ENCODE results near the gene MARK3.
A peak's percentile ranks its signal among the peaks of the same experiment; 100 is the strongest.
"Not testable (repeated sequence)": the region's sequence is repeated elsewhere in the genome, so short reads cannot be mapped to it uniquely, and the experiment has no call there.

Gene MARK3

GRCh38 chr14:103517174-103517566 is 132.0 kb downstream of the MARK3 start:
- no peak for DNase-seq

- DNase-seq: no peak
These were observed 132.7 kb downstream of the MARK3 start for GRCh38 chr14:103517721-103518421.

GRCh38 chr14:103518422-103519042 is 133.3 kb downstream of the MARK3 start:
- DNase-seq: peak in 1 of 2 experiments; percentile 62

GRCh38 chr14:103519043-103519836 is 134.0 kb downstream of the MARK3 start:
- no peak for DNase-seq

- no peak for DNase-seq
These were observed 134.6 kb downstream of the MARK3 start for GRCh38 chr14:103519837-103520212.

GRCh38 chr14:103520269-103520656 is 135.0 kb downstream of the MARK3 start:
- no peak for DNase-seq

GRCh38 chr14:103520657-103521437 is 135.6 kb downstream of the MARK3 start:
- DNase-seq: peak; percentile 59 to 71

GRCh38 chr14:103521438-103521950 is 136.3 kb downstream of the MARK3 start:
- DNase-seq: no peak

- DNase-seq: no peak
These were observed 136.8 kb downstream of the MARK3 start for GRCh38 chr14:103521951-103522563.

- no peak for DNase-seq
These were observed 137.7 kb downstream of the MARK3 start, which contains the start of gene CKB for GRCh38 chr14:103522649-103523574. TSS of gene CKB (minus strand) at chr14:103522830. CDS start at chr14:103522493, 337 bp downstream.

- no peak for DNase-seq
These were observed 138.3 kb downstream of the MARK3 start for GRCh38 chr14:103523575-103523954.

- DNase-seq: no peak
These were observed 139.1 kb downstream of the MARK3 start for GRCh38 chr14:103524002-103524935.

GRCh38 chr14:103525430-103526246 is 140.4 kb downstream of the MARK3 start:
- DNase-seq: not testable (repeated sequence)

- DNase-seq: no peak
These were observed 141.2 kb downstream of the MARK3 start for GRCh38 chr14:103526247-103526913.

- no peak for DNase-seq
These were observed 141.7 kb downstream of the MARK3 start for GRCh38 chr14:103526914-103527248.

GRCh38 chr14:103527408-103528145 is 142.4 kb downstream of the MARK3 start:
- no peak for DNase-seq

- DNase-seq: no peak
These were observed 143.0 kb downstream of the MARK3 start for GRCh38 chr14:103528146-103528586.
